DND-41 (cell line): ENCODE data around the gene TMEM185B.

Source experiments
- EZH2 ChIP-seq: IDR thresholded peaks from 3 replicates; pipeline ENCODE4 v1.6.1; 2012; ENCODE audit warnings: borderline replicate concordance, low read depth, mild to moderate bottlenecking, moderate library complexity, low read length, inconsistent platforms; ENCODE audit not compliant: severe bottlenecking
- TF ChIP-seq, protein P1 (sequence below): IDR thresholded peaks from 2 replicates; pipeline ENCODE4 v1.5.1; 2012; ENCODE audit warnings: borderline replicate concordance, low read length, moderate library complexity, mild to moderate bottlenecking; ENCODE audit not compliant: poor library complexity, severe bottlenecking; ENCODE audit errors: extremely low read depth

DNA sequence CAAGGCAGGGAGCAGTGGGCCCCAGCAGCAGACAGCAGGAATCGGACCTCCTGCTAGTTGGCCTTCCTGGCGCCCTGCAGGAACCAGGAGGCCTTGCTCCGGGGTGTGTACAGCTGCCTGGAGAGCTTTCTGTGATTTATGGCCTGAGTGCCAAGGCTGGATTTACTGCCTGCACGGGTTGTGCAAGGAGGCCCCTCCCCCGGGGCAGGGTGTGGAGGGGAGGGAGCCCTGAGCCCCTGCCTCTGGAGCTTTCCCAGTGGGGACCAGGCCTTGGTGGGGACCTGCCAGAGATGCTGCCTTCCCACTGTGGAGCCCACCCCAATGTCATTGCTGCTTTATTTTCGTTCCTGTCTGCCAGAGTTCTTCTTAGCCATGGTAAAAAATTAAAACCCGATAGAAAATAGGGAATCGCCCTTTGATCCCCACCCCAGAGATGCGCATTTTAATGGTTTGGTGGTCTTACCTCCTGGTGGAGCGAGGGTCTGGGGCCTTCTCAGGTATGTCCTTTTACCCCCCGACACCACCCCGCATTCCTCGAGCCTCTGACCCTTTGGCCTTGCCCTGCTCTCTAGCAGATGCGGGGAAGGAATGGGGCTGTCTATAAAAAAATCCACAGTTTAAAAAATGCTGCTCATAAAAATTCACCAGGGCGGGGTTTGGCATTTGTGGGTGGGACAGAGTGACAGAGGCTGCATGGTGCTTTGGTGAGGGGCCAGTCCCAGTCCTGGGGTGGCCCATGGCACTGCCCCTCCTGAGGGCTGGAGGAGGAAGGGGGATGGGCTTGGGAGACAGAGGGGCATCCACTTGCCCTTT is 22.5 kb upstream of the TMEM185B start:
- TF ChIP-seq, protein P1, sequence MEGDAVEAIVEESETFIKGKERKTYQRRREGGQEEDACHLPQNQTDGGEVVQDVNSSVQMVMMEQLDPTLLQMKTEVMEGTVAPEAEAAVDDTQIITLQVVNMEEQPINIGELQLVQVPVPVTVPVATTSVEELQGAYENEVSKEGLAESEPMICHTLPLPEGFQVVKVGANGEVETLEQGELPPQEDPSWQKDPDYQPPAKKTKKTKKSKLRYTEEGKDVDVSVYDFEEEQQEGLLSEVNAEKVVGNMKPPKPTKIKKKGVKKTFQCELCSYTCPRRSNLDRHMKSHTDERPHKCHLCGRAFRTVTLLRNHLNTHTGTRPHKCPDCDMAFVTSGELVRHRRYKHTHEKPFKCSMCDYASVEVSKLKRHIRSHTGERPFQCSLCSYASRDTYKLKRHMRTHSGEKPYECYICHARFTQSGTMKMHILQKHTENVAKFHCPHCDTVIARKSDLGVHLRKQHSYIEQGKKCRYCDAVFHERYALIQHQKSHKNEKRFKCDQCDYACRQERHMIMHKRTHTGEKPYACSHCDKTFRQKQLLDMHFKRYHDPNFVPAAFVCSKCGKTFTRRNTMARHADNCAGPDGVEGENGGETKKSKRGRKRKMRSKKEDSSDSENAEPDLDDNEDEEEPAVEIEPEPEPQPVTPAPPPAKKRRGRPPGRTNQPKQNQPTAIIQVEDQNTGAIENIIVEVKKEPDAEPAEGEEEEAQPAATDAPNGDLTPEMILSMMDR, result no peak
- TF ChIP-seq EZH2, result no peak
